GM18951 (cell line): Measurements from ENCODE around the gene FOXR1.

Experiments used
- POLR2A ChIP-seq: IDR thresholded peaks from 4 replicates; pipeline ENCODE4 v1.6.1; 2011; ENCODE audit warnings: mild to moderate bottlenecking; ENCODE audit not compliant: insufficient read length, insufficient read depth; ENCODE audit errors: extremely low read depth
- in situ Hi-C: fragments of 300-500 bp; cut with MboI; formaldehyde crosslinking; loops from one replicate; pipeline ENCODE4 v1.12.0; 2022; ENCODE audit warnings: low sequenced_read_pairs, mixed read lengths, inconsistent platforms; ENCODE audit not compliant: unreplicated experiment

The FOXR1 gene

GRCh38 chr11:118931571-118931970 is 40.0 kb upstream of the FOXR1 start:
- TF ChIP-seq POLR2A = no peak
- in situ Hi-C loops = loop anchor here (25.0 kb wide), 1 partner anchor 244 kb away; the partner anchor contains the start of gene TREH

- TF ChIP-seq POLR2A = no peak
- in situ Hi-C loops = loop anchor here (25.0 kb wide), 1 partner anchor 246 kb away; the partner anchor contains the start of gene TREH
These were observed 38.1 kb upstream of the FOXR1 start for GRCh38 chr11:118933486-118933885.

- no peak for TF ChIP-seq POLR2A
- in situ Hi-C loops = loop anchor here (25.0 kb wide), 1 partner anchor 248 kb away; the partner anchor contains the start of gene TREH
These were observed 36.2 kb upstream of the FOXR1 start for GRCh38 chr11:118935376-118935775.

GRCh38 chr11:118938491-118939403 is 32.8 kb upstream of the FOXR1 start:
- in situ Hi-C loops = loop anchor here (25.0 kb wide), 1 partner anchor 251 kb away; the partner anchor contains the start of gene TREH
- no peak for TF ChIP-seq POLR2A

GRCh38 chr11:118939404-118939915 is 32.1 kb upstream of the FOXR1 start:
- no peak for TF ChIP-seq POLR2A
- in situ Hi-C loops = loop anchor here (25.0 kb wide), 1 partner anchor 252 kb away; the partner anchor contains the start of gene TREH

- no peak for TF ChIP-seq POLR2A
- in situ Hi-C loops = loop anchor here (25.0 kb wide), 1 partner anchor 253 kb away; the partner anchor contains the start of gene TREH
These were observed 31.5 kb upstream of the FOXR1 start for GRCh38 chr11:118939953-118940598.

- TF ChIP-seq POLR2A = no peak
These were observed 24.5 kb upstream of the FOXR1 start for GRCh38 chr11:118947091-118947490.

GRCh38 chr11:118948000-118948399 is 23.6 kb upstream of the FOXR1 start:
- in situ Hi-C loops = loop anchor here (25.0 kb wide), 1 partner anchor 261 kb away; the partner anchor contains the start of gene TREH
- TF ChIP-seq POLR2A = no peak

More at GRCh38 chr11:118947091-118947490, 24.5 kb upstream of the FOXR1 start:
- in situ Hi-C loops = loop anchor here (25.0 kb wide), 1 partner anchor 260 kb away; the partner anchor contains the start of gene TREH

- no peak for TF ChIP-seq POLR2A
- in situ Hi-C loops = loop anchor here (10.0 kb wide), 1 partner anchor 48 kb away; no protein-coding TSS in a partner anchor
These were observed 18.3 kb upstream of the FOXR1 start for GRCh38 chr11:118953265-118953664.

GRCh38 chr11:118953976-118954375 is 17.6 kb upstream of the FOXR1 start:
- in situ Hi-C loops = loop anchor here (10.0 kb wide), 1 partner anchor 49 kb away; no protein-coding TSS in a partner anchor

GRCh38 chr11:118956094-118956846 is 15.3 kb upstream of the FOXR1 start, which contains the start of gene UPK2:
TSS of gene UPK2 (plus strand) at chr11:118956298. CDS start at chr11:118956351, 53 bp downstream.
- in situ Hi-C loops = loop anchor here (10.0 kb wide), 1 partner anchor 51 kb away; no protein-coding TSS in a partner anchor
- no peak for TF ChIP-seq POLR2A

GRCh38 chr11:118956847-118957469 is 14.6 kb upstream of the FOXR1 start:
- in situ Hi-C loops = loop anchor here (10.0 kb wide), 1 partner anchor 52 kb away; no protein-coding TSS in a partner anchor
- TF ChIP-seq POLR2A = no peak
